Parathyroid adenoma (tissue), 2 donors: ENCODE data around the gene U2AF1.
"Not testable (repeated sequence)": the region's sequence is repeated elsewhere in the genome, so short reads cannot be mapped to it uniquely, and the experiment has no call there.

Experiments used
- H2AFZ ChIP-seq: fragments of 300-600 bp; sonication (generic); one replicate; pipeline ENCODE4 v1.7.0; 2017; ENCODE audit warnings: antibody characterized with exemption, mild to moderate bottlenecking
- H3K27ac ChIP-seq: fragments of 300-600 bp; sonication (generic); one replicate; pipeline ENCODE4 v1.7.0; 2017
- H3K27me3 ChIP-seq: fragments of 300-600 bp; sonication (generic); one replicate; pipeline ENCODE4 v1.7.0; 2017; ENCODE audit warnings: low read length; ENCODE audit not compliant: control insufficient read depth, insufficient read depth
- H3K36me3 ChIP-seq: fragments of 300-600 bp; sonication (generic); one replicate; pipeline ENCODE4 v1.7.0; 2017; ENCODE audit warnings: low read length; ENCODE audit not compliant: control insufficient read depth, insufficient read depth
- H3K4me1 ChIP-seq: fragments of 300-600 bp; sonication (generic); one replicate; pipeline ENCODE4 v1.7.0; 2017; ENCODE audit warnings: control low read depth
- H3K4me2 ChIP-seq: fragments of 300-600 bp; sonication (generic); one replicate; pipeline ENCODE4 v1.7.0; 2017; ENCODE audit warnings: low read length
- H3K4me3 ChIP-seq: fragments of 300-600 bp; sonication (generic); one replicate; pipeline ENCODE4 v1.7.0; 2017; ENCODE audit warnings: low read depth, low read length
- H3K79me2 ChIP-seq: fragments of 300-600 bp; sonication (generic); one replicate; pipeline ENCODE4 v1.7.0; 2017; ENCODE audit warnings: control low read depth
- H3K9ac ChIP-seq: fragments of 300-600 bp; sonication (generic); one replicate; pipeline ENCODE4 v1.7.0; 2017; ENCODE audit warnings: mild to moderate bottlenecking
- H3K9me3 ChIP-seq: fragments of 300-600 bp; sonication (generic); one replicate; pipeline ENCODE4 v1.7.0; 2017; ENCODE audit warnings: low read length; ENCODE audit not compliant: control insufficient read depth
- donor health status: primary hyperparathyroidism.

Gene U2AF1, protein sequence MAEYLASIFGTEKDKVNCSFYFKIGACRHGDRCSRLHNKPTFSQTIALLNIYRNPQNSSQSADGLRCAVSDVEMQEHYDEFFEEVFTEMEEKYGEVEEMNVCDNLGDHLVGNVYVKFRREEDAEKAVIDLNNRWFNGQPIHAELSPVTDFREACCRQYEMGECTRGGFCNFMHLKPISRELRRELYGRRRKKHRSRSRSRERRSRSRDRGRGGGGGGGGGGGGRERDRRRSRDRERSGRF

DNA sequence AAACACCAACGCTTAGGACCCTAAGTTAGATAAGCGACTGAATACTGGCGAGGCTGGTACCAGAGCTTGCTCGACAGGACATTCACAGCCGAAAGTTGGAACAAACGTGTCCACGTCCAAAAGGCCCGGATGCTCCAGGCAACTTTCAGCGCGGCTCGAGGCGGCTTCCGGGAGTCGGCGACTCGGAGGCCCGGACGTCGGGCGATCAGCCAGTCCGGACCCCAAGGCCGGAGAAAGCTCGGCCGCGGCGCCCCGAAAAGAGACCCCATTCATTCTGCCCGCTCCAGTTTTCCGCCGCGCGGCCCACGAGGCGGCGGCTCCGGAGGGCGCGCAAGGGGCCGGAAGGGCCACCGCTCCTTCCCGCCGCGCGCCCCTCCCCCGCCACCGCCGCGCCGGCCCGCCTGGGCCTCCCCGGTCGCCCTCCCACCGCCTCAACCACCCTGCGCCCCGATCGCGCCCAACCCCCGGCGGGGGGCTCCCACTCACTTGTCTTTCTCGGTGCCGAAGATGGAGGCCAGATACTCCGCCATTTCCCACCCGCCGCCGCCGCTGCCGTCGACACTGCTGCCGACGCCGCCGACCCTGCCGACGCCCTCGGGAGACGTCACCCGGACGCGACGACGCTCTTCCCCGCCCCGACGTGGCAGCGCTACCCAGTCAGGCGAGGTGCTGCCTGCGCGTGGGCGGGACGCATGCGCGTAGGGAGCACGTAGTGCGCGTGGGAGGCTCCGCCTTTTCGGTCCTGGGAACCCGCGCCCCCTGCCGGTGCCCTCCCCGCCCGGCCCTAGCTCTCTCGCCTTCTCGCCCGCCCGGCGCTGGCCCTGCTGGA, at the start of gene U2AF1:
U2AF1 (minus strand) TSS at position 606 of the 829 bp plus-strand sequence; CDS start at position 530, 76 bp downstream.
- not testable (repeated sequence) for H3K36me3 ChIP-seq, H3K9ac ChIP-seq, H3K4me3 ChIP-seq, H3K27me3 ChIP-seq, H3K4me2 ChIP-seq, H3K79me2 ChIP-seq, H3K27ac ChIP-seq, H3K9me3 ChIP-seq, H2AFZ ChIP-seq, H3K4me1 ChIP-seq

- not testable (repeated sequence) for H3K9me3 ChIP-seq, H2AFZ ChIP-seq, H3K36me3 ChIP-seq, H3K79me2 ChIP-seq, H3K4me3 ChIP-seq, H3K27me3 ChIP-seq, H3K4me2 ChIP-seq, H3K27ac ChIP-seq, H3K9ac ChIP-seq, H3K4me1 ChIP-seq
Measured at GRCh38 chr21:43153601-43154000, 46.2 kb upstream of the U2AF1 start.

DNA sequence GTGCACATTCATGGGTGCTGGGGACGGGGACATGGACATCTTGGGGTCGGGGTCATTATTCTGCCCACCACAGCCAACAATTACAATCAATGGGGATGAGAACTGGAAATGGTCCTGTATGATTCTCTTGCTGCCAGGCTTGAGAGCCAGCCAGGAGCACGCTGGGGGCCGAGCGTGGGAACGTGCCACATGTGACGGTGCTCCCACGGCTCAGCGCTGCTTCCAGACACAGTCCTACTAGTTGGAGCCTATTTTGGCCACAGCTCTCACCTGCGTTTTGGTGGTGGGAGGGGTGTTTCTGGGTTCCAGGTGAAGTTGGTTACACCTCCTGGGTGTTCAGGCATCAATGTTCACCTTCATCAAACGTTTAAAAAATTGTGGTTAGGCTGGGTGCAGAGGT, 42.0 kb upstream of the U2AF1 start:
- not testable (repeated sequence) for H3K79me2 ChIP-seq, H3K4me2 ChIP-seq, H3K27me3 ChIP-seq, H3K9me3 ChIP-seq, H3K4me3 ChIP-seq, H3K27ac ChIP-seq, H2AFZ ChIP-seq, H3K9ac ChIP-seq, H3K4me1 ChIP-seq, H3K36me3 ChIP-seq

- H3K9ac ChIP-seq, H3K27me3 ChIP-seq, H3K4me1 ChIP-seq, H3K36me3 ChIP-seq, H3K4me2 ChIP-seq, H3K4me3 ChIP-seq, H2AFZ ChIP-seq, H3K27ac ChIP-seq, H3K9me3 ChIP-seq, H3K79me2 ChIP-seq: not testable (repeated sequence)
Measured at GRCh38 chr21:43147999-43148398, 40.6 kb upstream of the U2AF1 start.

DNA sequence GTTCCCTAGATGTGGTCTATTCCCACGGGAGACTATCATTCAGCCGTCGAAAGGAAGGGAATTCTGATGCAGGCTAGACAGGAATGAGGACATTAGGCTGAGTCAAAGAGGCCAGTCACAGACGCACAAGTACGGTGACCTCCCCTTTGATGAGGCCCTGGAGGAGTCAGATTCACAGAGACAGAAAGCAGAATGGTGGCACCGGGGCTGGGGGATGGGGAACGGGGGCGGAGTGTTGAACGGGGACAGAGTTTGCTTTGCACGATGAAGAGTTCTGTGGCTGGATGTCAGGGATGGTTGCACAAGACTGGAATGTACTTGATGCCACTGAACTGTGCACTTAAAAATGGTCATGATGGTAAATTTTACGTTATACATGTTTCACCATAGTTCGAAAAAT, 39.3 kb upstream of the U2AF1 start:
- not testable (repeated sequence) for H3K36me3 ChIP-seq, H2AFZ ChIP-seq, H3K4me3 ChIP-seq, H3K9me3 ChIP-seq, H3K9ac ChIP-seq, H3K27me3 ChIP-seq, H3K79me2 ChIP-seq, H3K4me2 ChIP-seq, H3K27ac ChIP-seq, H3K4me1 ChIP-seq

DNA sequence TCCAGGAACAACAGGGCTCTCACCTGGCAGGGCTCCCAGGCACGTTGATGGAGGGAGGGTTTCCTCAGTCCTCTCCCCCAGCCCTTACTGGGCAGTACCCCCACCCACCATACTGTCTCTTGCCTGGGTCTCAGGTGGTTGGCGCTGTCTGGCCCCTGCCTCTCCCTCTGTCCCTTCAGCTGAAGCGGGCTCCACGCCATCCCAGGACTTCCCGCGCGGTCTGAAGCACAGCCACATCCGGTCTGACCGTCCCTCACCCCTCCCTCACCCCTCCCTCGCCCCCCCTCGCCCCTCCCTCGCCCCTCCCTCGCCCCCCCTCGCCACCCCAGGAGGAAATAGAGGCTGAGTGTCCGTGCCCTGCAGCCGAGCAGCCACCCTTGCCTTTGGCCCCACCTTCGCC, 34.0 kb upstream of the U2AF1 start:
- H3K36me3 ChIP-seq, H3K27me3 ChIP-seq, H3K4me1 ChIP-seq, H3K4me3 ChIP-seq, H3K4me2 ChIP-seq, H2AFZ ChIP-seq, H3K9ac ChIP-seq, H3K27ac ChIP-seq, H3K79me2 ChIP-seq, H3K9me3 ChIP-seq: not testable (repeated sequence)

- H3K4me3 ChIP-seq, H3K27me3 ChIP-seq, H3K9me3 ChIP-seq, H3K9ac ChIP-seq, H3K79me2 ChIP-seq, H3K36me3 ChIP-seq, H3K4me1 ChIP-seq, H2AFZ ChIP-seq, H3K4me2 ChIP-seq, H3K27ac ChIP-seq: not testable (repeated sequence)
Measured at GRCh38 chr21:43138944-43139343, 31.6 kb upstream of the U2AF1 start.

- not testable (repeated sequence) for H3K4me1 ChIP-seq, H3K4me2 ChIP-seq, H3K9me3 ChIP-seq, H2AFZ ChIP-seq, H3K4me3 ChIP-seq, H3K36me3 ChIP-seq, H3K27me3 ChIP-seq, H3K9ac ChIP-seq, H3K79me2 ChIP-seq, H3K27ac ChIP-seq
Measured at GRCh38 chr21:43134520-43134919, 27.1 kb upstream of the U2AF1 start.

DNA sequence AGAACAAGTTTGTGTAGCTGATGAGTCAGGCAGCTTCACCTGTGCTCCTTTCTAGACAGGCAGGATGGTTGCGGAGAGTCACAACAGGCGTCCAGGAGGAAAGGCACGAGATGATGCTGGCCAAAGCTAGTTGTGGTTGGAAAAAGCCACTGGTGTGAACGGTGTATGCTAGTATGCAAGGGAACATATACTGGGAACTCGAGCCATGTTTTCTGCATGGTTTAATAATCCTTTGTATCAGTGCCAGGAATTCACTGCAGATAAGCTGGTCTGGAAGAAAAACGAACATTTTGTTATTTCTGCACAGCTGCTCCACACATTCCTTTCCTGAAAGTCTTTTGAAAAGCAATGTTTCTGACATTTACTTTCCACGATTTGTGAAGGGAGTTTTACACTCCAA, 22.7 kb upstream of the U2AF1 start:
- H3K9me3 ChIP-seq, H3K79me2 ChIP-seq, H3K9ac ChIP-seq, H3K4me1 ChIP-seq, H3K4me3 ChIP-seq, H3K4me2 ChIP-seq, H3K27ac ChIP-seq, H3K27me3 ChIP-seq, H3K36me3 ChIP-seq, H2AFZ ChIP-seq: not testable (repeated sequence)

DNA sequence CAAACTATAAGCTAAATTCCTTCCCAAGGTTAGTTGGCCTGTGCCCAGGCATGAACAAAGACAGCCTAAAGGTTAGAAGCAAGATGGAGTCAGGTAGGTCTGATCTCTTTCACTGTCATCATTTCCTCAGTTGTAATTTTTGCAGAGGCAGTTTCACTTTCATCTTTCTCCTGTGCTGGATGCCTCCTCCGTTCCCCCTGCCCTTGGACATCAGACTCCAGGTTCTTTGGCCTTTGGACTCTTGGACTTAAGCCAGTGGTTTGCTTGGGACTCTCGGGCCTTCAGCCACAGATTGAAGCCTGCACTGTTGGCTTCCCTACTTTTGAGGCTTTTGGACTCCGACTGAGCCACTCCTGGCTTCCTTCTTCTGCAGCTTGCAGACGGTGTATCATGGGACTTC, 8.6 kb upstream of the U2AF1 start:
- not testable (repeated sequence) for H3K36me3 ChIP-seq, H3K4me3 ChIP-seq, H3K4me1 ChIP-seq, H3K79me2 ChIP-seq, H3K4me2 ChIP-seq, H3K27ac ChIP-seq, H2AFZ ChIP-seq, H3K9ac ChIP-seq, H3K27me3 ChIP-seq, H3K9me3 ChIP-seq

GRCh38 chr21:43114483-43114882, 7.1 kb upstream of the U2AF1 start:
- H3K27ac ChIP-seq, H3K9ac ChIP-seq, H3K9me3 ChIP-seq, H3K79me2 ChIP-seq, H3K4me1 ChIP-seq, H3K4me2 ChIP-seq, H3K4me3 ChIP-seq, H3K27me3 ChIP-seq, H2AFZ ChIP-seq, H3K36me3 ChIP-seq: not testable (repeated sequence)
